ENCODE measurements around the gene EED. TPM values are rescaled to one million over a fixed set of nuclear protein-coding genes. Genes with fewer than 3 reads are reported as not detected.

Gene EED
- total and polyA plus RNA-seq, 2 donors from 2014 or later = 14.9 to 21.1 TPM

DNA sequence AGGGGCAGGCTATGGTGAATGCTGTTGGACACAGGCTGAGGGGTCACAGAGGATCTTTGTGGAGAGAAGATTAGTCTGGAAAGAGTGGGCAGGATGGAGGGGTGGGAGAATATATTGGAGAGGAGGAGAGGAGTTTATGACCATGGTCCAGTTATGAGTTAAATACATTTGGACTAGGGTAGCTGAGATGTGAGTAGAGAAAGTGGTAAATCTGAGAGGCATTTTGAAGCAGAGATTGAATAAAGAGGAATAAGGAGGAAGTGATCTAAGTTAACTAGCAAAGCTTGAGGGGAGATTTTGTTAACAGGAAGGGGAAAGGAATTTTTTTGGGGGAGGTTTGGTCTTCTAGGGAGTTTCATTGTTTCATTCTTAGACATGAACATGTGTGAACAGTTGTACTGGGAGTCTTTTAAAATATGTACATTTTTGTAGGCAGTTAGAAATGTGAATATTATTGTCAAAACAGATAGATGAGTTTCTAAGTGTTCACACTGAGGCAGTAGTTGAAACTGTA, 43.1 kb upstream of the EED start:
- H3K4me1 ChIP-seq (ENCODE audit: control insufficient read depth in 2 of 3, insufficient read depth in 2 of 3, low read depth in 1 of 3, low read length in 3 of 3) = peaks cover 0 to 5% (median under 1%) of the 10 kb centered on the region in 3 donors
- no peak overlapping the region for H3K27ac ChIP-seq (ENCODE audit: low read depth in 2 of 2, low read length in 2 of 2)
- peaks cover 0 to 3% (median 0%) of the 10 kb centered on the region in 3 donors for H3K36me3 ChIP-seq (ENCODE audit: control insufficient read depth in 2 of 3, insufficient read depth in 3 of 3, low read length in 3 of 3)
- intact Hi-C loops (cut with DNase I) = loop anchor here (10.0 kb wide), 1 partner anchor 167 kb away; no protein-coding TSS in a partner anchor
- no peaks in the 10 kb centered on the region for H3K27me3 ChIP-seq (ENCODE audit: control insufficient read depth, insufficient read depth, low read length)
- TF ChIP-seq, protein P1, sequence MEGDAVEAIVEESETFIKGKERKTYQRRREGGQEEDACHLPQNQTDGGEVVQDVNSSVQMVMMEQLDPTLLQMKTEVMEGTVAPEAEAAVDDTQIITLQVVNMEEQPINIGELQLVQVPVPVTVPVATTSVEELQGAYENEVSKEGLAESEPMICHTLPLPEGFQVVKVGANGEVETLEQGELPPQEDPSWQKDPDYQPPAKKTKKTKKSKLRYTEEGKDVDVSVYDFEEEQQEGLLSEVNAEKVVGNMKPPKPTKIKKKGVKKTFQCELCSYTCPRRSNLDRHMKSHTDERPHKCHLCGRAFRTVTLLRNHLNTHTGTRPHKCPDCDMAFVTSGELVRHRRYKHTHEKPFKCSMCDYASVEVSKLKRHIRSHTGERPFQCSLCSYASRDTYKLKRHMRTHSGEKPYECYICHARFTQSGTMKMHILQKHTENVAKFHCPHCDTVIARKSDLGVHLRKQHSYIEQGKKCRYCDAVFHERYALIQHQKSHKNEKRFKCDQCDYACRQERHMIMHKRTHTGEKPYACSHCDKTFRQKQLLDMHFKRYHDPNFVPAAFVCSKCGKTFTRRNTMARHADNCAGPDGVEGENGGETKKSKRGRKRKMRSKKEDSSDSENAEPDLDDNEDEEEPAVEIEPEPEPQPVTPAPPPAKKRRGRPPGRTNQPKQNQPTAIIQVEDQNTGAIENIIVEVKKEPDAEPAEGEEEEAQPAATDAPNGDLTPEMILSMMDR (IDR thresholded peaks at IDR 0.05; ENCODE audit: borderline replicate concordance, extremely low read depth, insufficient read depth) = no peak
- H3K4me3 ChIP-seq (ENCODE audit: low read length in 3 of 3) = no peak overlapping the region
- FAIRE-seq (no peak), DNase-seq (peak in 1 of 5 donors; percentile 15)
- no peaks in the 10 kb centered on the region for H3K9me3 ChIP-seq (ENCODE audit: control insufficient read depth in 2 of 3, insufficient read depth in 1 of 3, low read length in 3 of 3)
- no peak overlapping the region for H3K9ac ChIP-seq (ENCODE audit: low read length in 3 of 3)

DNA sequence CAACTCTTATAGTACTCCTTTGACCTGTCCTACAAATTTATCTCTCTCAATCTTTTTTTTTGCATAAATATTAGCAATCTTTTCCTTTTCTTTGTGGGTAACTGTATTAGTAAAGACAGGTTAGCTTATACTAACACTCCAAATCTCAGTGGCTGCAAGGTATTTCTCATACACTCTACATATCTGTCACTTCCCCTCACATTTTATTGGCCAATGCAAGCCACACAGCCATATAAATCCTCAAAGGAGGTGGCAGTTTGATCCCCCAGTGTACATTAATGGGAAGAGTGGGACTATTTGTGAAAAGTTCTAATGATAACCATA, 42.6 kb upstream of the EED start:
- no peaks in the 10 kb centered on the region for H3K27me3 ChIP-seq (ENCODE audit: control insufficient read depth, insufficient read depth, low read length)
- no peaks in the 10 kb centered on the region for H3K9me3 ChIP-seq (ENCODE audit: control insufficient read depth in 2 of 3, insufficient read depth in 1 of 3, low read length in 3 of 3)
- peaks cover 0 to 3% (median 0%) of the 10 kb centered on the region in 3 donors for H3K36me3 ChIP-seq (ENCODE audit: control insufficient read depth in 2 of 3, insufficient read depth in 3 of 3, low read length in 3 of 3)
- intact Hi-C loops (cut with DNase I) = loop anchor here (10.0 kb wide), 1 partner anchor 167 kb away; no protein-coding TSS in a partner anchor
- peak overlapping the region; percentile 57 to 74 (median 68) for H3K4me3 ChIP-seq (ENCODE audit: low read length in 3 of 3)
- peak overlapping the region in 1 of 3 donors; percentile 22 for H3K9ac ChIP-seq (ENCODE audit: low read length in 3 of 3)
- no peak for FAIRE-seq
- TF ChIP-seq, protein P1 (IDR thresholded peaks at IDR 0.05; ENCODE audit: borderline replicate concordance, extremely low read depth, insufficient read depth) = no peak
- peak in 1 of 5 donors; percentile 15 for DNase-seq
- H3K27ac ChIP-seq (ENCODE audit: low read depth in 2 of 2, low read length in 2 of 2) = no peak overlapping the region
- peaks cover 0 to 5% (median 0%) of the 10 kb centered on the region in 3 donors for H3K4me1 ChIP-seq (ENCODE audit: control insufficient read depth in 2 of 3, insufficient read depth in 2 of 3, low read depth in 1 of 3, low read length in 3 of 3)

DNA sequence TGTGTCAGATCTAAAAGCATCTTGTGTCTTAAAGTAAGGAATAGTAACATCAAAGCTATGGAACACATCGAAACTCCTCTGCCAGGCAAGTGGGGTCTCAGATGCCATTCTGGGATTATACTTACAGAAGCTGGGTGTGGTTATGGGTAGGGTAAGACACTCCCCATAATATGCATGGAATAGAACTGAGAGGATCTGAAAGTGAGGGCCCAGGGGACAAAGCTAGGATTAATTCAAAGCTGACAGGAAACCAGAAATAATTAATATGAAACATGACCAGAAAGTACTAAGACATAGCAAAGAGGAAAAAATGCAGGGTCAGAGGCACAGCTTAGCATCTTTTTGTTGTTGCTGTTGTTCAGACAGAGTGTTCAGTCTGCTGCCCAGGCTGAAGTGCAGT, 40.2 kb upstream of the EED start:
- peaks cover 0 to 5% (median 0%) of the 10 kb centered on the region in 3 donors for H3K4me1 ChIP-seq (ENCODE audit: control insufficient read depth in 2 of 3, insufficient read depth in 2 of 3, low read depth in 1 of 3, low read length in 3 of 3)
- no peak overlapping the region for H3K27ac ChIP-seq (ENCODE audit: low read depth in 2 of 2, low read length in 2 of 2)
- no peaks in the 10 kb centered on the region for H3K9me3 ChIP-seq (ENCODE audit: control insufficient read depth in 2 of 3, insufficient read depth in 1 of 3, low read length in 3 of 3)
- H3K27me3 ChIP-seq (ENCODE audit: control insufficient read depth, insufficient read depth, low read length) = no peaks in the 10 kb centered on the region
- intact Hi-C loops (cut with DNase I) = loop anchor here (10.0 kb wide), 1 partner anchor 170 kb away; no protein-coding TSS in a partner anchor
- peaks cover 0 to 3% (median 0%) of the 10 kb centered on the region in 3 donors for H3K36me3 ChIP-seq (ENCODE audit: control insufficient read depth in 2 of 3, insufficient read depth in 3 of 3, low read length in 3 of 3)
- TF ChIP-seq, protein P1 (IDR thresholded peaks at IDR 0.05; ENCODE audit: borderline replicate concordance, extremely low read depth, insufficient read depth) = no peak
- no peak for FAIRE-seq
- no peak for DNase-seq
- no peak overlapping the region for H3K9ac ChIP-seq (ENCODE audit: low read length in 3 of 3)
- H3K4me3 ChIP-seq (ENCODE audit: low read length in 3 of 3) = no peak overlapping the region
